Parathyroid adenoma (tissue), 2 donors: ENCODE results near the gene MTHFR.

Experiments
- H2AFZ ChIP-seq: fragments of 300-600 bp; sonication (generic); one replicate; pipeline ENCODE4 v1.7.0; 2017; ENCODE audit warnings: antibody characterized with exemption, mild to moderate bottlenecking
- H3K27ac ChIP-seq: fragments of 300-600 bp; sonication (generic); one replicate; pipeline ENCODE4 v1.7.0; 2017
- H3K27me3 ChIP-seq: fragments of 300-600 bp; sonication (generic); one replicate; pipeline ENCODE4 v1.7.0; 2017; ENCODE audit warnings: low read length; ENCODE audit not compliant: control insufficient read depth, insufficient read depth
- H3K36me3 ChIP-seq: fragments of 300-600 bp; sonication (generic); one replicate; pipeline ENCODE4 v1.7.0; 2017; ENCODE audit warnings: low read length; ENCODE audit not compliant: control insufficient read depth, insufficient read depth
- H3K4me1 ChIP-seq: fragments of 300-600 bp; sonication (generic); one replicate; pipeline ENCODE4 v1.7.0; 2017; ENCODE audit warnings: control low read depth
- H3K4me2 ChIP-seq: fragments of 300-600 bp; sonication (generic); one replicate; pipeline ENCODE4 v1.7.0; 2017; ENCODE audit warnings: low read length
- H3K4me3 ChIP-seq: fragments of 300-600 bp; sonication (generic); one replicate; pipeline ENCODE4 v1.7.0; 2017; ENCODE audit warnings: low read depth, low read length
- H3K79me2 ChIP-seq: fragments of 300-600 bp; sonication (generic); one replicate; pipeline ENCODE4 v1.7.0; 2017; ENCODE audit warnings: control low read depth
- H3K9ac ChIP-seq: fragments of 300-600 bp; sonication (generic); one replicate; pipeline ENCODE4 v1.7.0; 2017; ENCODE audit warnings: mild to moderate bottlenecking
- H3K9me3 ChIP-seq: fragments of 300-600 bp; sonication (generic); one replicate; pipeline ENCODE4 v1.7.0; 2017; ENCODE audit warnings: low read length; ENCODE audit not compliant: control insufficient read depth
- TF ChIP-seq, protein P1 (sequence below): fragments of 300-600 bp; sonication (generic); IDR thresholded peaks from one replicate; pipeline ENCODE4 v1.7.0; 2017; ENCODE audit warnings: antibody characterized with exemption, mild to moderate bottlenecking
- donor health status: primary hyperparathyroidism.

Gene MTHFR

DNA sequence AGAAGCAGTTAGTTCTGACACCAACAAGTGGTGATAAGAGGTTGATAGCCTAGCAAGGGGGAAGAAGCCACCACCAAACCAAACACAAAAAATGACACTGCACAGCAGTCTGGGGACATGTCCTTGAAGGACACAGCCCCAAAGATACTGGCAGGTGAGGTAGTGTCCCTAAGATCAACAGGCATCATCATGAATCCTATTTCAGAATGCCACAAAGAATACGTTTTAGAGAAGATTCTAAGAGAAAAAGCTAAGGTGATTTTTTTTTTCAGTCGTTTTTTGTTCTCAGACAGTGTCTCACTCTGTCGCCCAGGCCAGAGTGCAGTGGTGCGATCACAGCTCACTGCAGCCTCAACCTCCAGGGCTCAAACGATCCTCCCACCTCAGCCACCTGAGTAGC lies 19.6 kb downstream of the MTHFR start:
- H3K4me1 ChIP-seq = peaks cover 13% of the 10 kb centered on the region
- no peak overlapping the region for H3K9ac ChIP-seq
- H3K27me3 ChIP-seq = no peaks in the 10 kb centered on the region
- H3K36me3 ChIP-seq = no peaks in the 10 kb centered on the region
- no peak overlapping the region for H2AFZ ChIP-seq
- H3K9me3 ChIP-seq = no peaks in the 10 kb centered on the region
- TF ChIP-seq, protein P1, sequence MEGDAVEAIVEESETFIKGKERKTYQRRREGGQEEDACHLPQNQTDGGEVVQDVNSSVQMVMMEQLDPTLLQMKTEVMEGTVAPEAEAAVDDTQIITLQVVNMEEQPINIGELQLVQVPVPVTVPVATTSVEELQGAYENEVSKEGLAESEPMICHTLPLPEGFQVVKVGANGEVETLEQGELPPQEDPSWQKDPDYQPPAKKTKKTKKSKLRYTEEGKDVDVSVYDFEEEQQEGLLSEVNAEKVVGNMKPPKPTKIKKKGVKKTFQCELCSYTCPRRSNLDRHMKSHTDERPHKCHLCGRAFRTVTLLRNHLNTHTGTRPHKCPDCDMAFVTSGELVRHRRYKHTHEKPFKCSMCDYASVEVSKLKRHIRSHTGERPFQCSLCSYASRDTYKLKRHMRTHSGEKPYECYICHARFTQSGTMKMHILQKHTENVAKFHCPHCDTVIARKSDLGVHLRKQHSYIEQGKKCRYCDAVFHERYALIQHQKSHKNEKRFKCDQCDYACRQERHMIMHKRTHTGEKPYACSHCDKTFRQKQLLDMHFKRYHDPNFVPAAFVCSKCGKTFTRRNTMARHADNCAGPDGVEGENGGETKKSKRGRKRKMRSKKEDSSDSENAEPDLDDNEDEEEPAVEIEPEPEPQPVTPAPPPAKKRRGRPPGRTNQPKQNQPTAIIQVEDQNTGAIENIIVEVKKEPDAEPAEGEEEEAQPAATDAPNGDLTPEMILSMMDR = no peak
- no peak overlapping the region for H3K27ac ChIP-seq
- H3K4me3 ChIP-seq = no peak overlapping the region
- H3K79me2 ChIP-seq = no peaks in the 10 kb centered on the region
- no peak overlapping the region for H3K4me2 ChIP-seq

DNA sequence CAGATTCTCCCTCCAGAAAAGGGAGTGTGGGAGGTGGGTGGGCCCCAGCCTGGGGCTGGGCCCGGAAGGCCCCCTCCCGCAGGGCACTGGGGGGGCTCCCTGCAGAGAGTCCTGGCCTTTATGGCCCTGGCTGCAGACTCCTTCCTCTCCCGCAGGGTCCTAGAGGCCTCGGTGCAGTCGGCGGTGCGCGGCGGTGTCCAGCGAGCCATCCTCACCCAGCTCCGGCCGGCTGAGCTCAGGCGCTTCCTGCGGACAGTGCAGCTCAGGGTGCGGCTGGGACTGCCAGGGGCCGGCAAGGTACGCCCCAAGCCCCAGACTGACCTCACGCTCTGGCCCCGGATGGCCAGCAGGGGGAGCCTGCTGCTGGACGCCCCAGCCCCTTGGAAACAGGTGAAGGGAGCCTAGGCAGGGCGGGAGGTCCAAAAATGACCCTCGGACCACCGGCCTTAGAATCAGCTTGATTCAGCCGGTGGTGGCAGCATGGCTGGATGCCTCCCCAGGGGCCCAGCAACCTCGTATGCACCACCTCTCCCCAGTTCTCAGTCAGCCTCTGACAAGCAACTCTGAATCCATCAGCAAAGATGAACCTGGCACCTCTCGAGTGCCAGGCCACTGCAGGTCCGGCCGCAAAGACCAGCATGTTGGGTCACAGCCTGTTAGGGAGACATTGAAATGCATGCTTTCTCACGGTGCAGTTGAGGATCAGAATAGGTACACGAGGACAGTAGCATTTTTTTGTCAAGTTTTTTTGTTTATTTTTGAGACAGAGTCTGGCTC lies 20.6 kb downstream of the MTHFR start:
- Histone ChIP-seq H3K79me2 (no peaks in the 10 kb centered on the region), H3K4me3 (no peak overlapping the region), H3K4me1 (peaks cover 13% of the 10 kb centered on the region), H3K27ac (no peak overlapping the region), H3K27me3 (no peaks in the 10 kb centered on the region), H2AFZ (peak overlapping the region; percentile 38), H3K36me3 (no peaks in the 10 kb centered on the region), H3K9me3 (no peaks in the 10 kb centered on the region), H3K9ac (no peak overlapping the region), H3K4me2 (peak overlapping the region; percentile 34)
- TF ChIP-seq, protein P1 = peak; percentile 65

DNA sequence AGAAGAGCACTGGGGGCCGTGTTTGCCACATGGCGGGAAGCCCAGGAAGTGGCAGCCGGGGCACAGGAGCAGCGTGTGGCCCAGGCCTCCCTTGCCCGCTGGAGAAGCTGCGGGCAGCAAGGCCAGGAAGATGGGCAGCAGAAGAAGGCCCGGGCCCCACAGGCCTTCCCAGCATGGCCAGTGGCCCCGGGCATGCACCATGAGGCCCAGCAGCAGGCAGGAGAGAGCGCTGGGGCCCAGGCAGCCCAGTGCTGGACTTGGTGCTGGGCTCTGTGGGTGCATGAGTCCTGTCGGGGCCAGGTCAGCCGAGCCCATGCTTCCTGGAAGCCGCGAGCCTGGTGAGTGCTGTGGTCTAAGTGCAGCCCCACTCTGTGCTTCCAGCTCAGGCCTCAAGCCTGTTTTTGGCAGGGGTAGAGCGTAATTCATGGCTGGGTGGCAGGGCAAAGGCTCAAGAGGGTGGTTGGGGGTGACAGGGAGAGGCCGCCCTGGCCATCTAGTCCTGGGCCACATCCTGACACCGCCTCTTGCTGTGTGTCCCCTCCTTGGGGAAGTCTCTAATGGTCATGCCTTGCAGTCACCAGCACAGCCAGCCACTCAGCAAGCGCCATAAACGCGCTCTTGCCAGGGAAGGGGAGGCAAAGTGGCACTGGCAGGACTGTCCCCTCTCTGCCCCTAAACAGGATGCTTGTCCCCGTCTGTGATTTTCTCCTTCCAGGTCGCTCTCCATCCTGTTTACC lies 21.3 kb downstream of the MTHFR start:
- peaks cover 13% of the 10 kb centered on the region for H3K4me1 ChIP-seq
- no peaks in the 10 kb centered on the region for H3K79me2 ChIP-seq
- peak overlapping the region; percentile 38 for H2AFZ ChIP-seq
- H3K4me2 ChIP-seq = no peak overlapping the region
- no peak overlapping the region for H3K9ac ChIP-seq
- H3K27ac ChIP-seq = no peak overlapping the region
- TF ChIP-seq, protein P1 = no peak
- H3K36me3 ChIP-seq = no peaks in the 10 kb centered on the region
- no peaks in the 10 kb centered on the region for H3K9me3 ChIP-seq
- no peaks in the 10 kb centered on the region for H3K27me3 ChIP-seq
- H3K4me3 ChIP-seq = no peak overlapping the region

DNA sequence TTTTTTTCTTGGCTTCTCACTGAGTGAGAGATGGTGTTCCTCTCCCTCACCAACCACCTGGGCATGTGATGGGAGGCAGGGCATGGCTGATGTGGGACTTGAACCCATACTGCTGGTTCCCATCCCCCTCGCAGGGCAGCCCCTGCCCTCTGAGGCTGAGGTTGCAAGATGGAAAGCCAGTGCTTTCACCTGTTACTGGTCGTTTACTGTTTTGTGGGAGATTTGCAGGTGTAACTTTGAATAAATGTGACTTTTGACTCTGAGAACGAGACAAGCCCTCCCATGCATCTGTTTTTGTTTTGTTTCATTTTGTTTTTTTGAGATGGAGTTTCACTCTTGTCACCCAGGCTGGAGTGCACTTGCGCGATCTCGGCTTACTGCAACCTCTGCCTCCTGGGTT lies 22.2 kb downstream of the MTHFR start:
- TF ChIP-seq, protein P1 = no peak
- Histone ChIP-seq H3K4me1 (peaks cover 13% of the 10 kb centered on the region), H3K79me2 (no peaks in the 10 kb centered on the region), H3K27ac (no peak overlapping the region), H3K9ac (no peak overlapping the region), H3K4me3 (no peak overlapping the region), H3K9me3 (no peaks in the 10 kb centered on the region), H3K27me3 (no peaks in the 10 kb centered on the region), H3K36me3 (no peaks in the 10 kb centered on the region), H2AFZ (no peak overlapping the region), H3K4me2 (no peak overlapping the region)
